ENCODE measurements around the gene CDKAL1. TPM values are rescaled to one million over a fixed set of nuclear protein-coding genes. Genes with fewer than 3 reads are reported as not detected.
A peak's percentile ranks its signal among the peaks of the same experiment; 100 is the strongest.

CDKAL1 gene
- total RNA-seq, 2 donors from 2014 or later = 12.1 to 19.0 TPM

- Histone ChIP-seq H3K9me3 (no peaks in the 10 kb centered on the region), H3K4me3 (no peak overlapping the region), H3K27me3 (replicated peaks; ENCODE audit: insufficient read depth) (no peaks in the 10 kb centered on the region), H3K36me3 (no peaks in the 10 kb centered on the region), H3K27ac (no peak overlapping the region), H3K4me1 (replicated peaks) (no peaks in the 10 kb centered on the region)
- TF ChIP-seq CTCF (IDR thresholded peaks at IDR 0.05) (no peak), POLR2A (IDR thresholded peaks at IDR 0.05) (no peak), POLR2AphosphoS5 (IDR thresholded peaks at IDR 0.05) (no peak)
- WGBS = 33% methylated on average over 1 of the region's 1 CpG
- peak; percentile 6 for DNase-seq (ENCODE audit: low spot score)
- intact Hi-C loops (cut with DNase I) = no loop called here
Measured at GRCh38 chr6:20875369-20875963, 341.2 kb downstream of the CDKAL1 start.

GRCh38 chr6:20876036-20876435, 341.8 kb downstream of the CDKAL1 start:
- no peak for DNase-seq (ENCODE audit: low spot score)
- H3K9me3 ChIP-seq = no peaks in the 10 kb centered on the region
- no peak overlapping the region for H3K4me3 ChIP-seq
- intact Hi-C loops (cut with DNase I) = no loop called here
- no peaks in the 10 kb centered on the region for H3K4me1 ChIP-seq (replicated peaks)
- no peaks in the 10 kb centered on the region for H3K27me3 ChIP-seq (replicated peaks; ENCODE audit: insufficient read depth)
- TF ChIP-seq CTCF (IDR thresholded peaks at IDR 0.05) (no peak), POLR2A (IDR thresholded peaks at IDR 0.05) (no peak), POLR2AphosphoS5 (IDR thresholded peaks at IDR 0.05) (no peak)
- no peaks in the 10 kb centered on the region for H3K36me3 ChIP-seq
- no peak overlapping the region for H3K27ac ChIP-seq
- 76% methylated on average over 2 of the region's 2 CpGs for WGBS

GRCh38 chr6:20876561-20876960, 342.3 kb downstream of the CDKAL1 start:
- no peak overlapping the region for H3K27ac ChIP-seq
- no peak for DNase-seq (ENCODE audit: low spot score)

GRCh38 chr6:20877008-20877937, 343.0 kb downstream of the CDKAL1 start:
- Histone ChIP-seq H3K36me3 (no peaks in the 10 kb centered on the region), H3K4me1 (replicated peaks) (no peaks in the 10 kb centered on the region), H3K9me3 (no peaks in the 10 kb centered on the region), H3K4me3 (no peak overlapping the region), H3K27ac (no peak overlapping the region), H3K27me3 (replicated peaks; ENCODE audit: insufficient read depth) (no peaks in the 10 kb centered on the region)
- TF ChIP-seq CTCF (IDR thresholded peaks at IDR 0.05) (no peak), POLR2A (IDR thresholded peaks at IDR 0.05) (no peak), POLR2AphosphoS5 (IDR thresholded peaks at IDR 0.05) (no peak)
- 71% methylated on average over 6 of the region's 6 CpGs for WGBS
- intact Hi-C loops (cut with DNase I) = no loop called here
- no peak for DNase-seq (ENCODE audit: low spot score)

More at GRCh38 chr6:20876561-20876960, 342.3 kb downstream of the CDKAL1 start:
- intact Hi-C loops (cut with DNase I) = no loop called here
- Histone ChIP-seq H3K9me3 (no peaks in the 10 kb centered on the region), H3K36me3 (no peaks in the 10 kb centered on the region), H3K4me1 (replicated peaks) (no peaks in the 10 kb centered on the region), H3K4me3 (no peak overlapping the region), H3K27me3 (replicated peaks; ENCODE audit: insufficient read depth) (no peaks in the 10 kb centered on the region)
- TF ChIP-seq POLR2A (IDR thresholded peaks at IDR 0.05) (no peak), POLR2AphosphoS5 (IDR thresholded peaks at IDR 0.05) (no peak), CTCF (IDR thresholded peaks at IDR 0.05) (no peak)
- WGBS = 92% methylated on average over 2 of the region's 2 CpGs

Measured in prostate gland (tissue), 2 donors.